HepG2 (cell line): Measurements from ENCODE around the gene ZNF207. TPM values are rescaled to one million over a fixed set of nuclear protein-coding genes. Genes with fewer than 3 reads are reported as not detected.

Experiments
- ATAC-seq: fragments of 200-7000 bp; cut with Tn5 transposase; 3 replicates; pipeline ENCODE4 v1.9.1; 2020; ENCODE audit warnings: mild to moderate bottlenecking, moderate library complexity
- BruUV-seq: library from RNA; stranded (reverse); fragments of 400-500 nt; replicated peaks from 2 replicates; lab custom pipeline; 2021; lab: Mats Ljungman, UMichigan
- CTCF ChIA-PET: fragments of 300-600 bp; formaldehyde crosslinking; extraction: SDS; loops from one replicate; lab custom pipeline; 2021; ENCODE audit warnings: low total read pairs, inconsistent platforms, low intra/inter-chr PET ratio; lab: Yijun Ruan, JAX
- POLR2A ChIA-PET: fragments of 350-600 bp; sonication (Branson Sonifier 250); formaldehyde crosslinking; loops from one replicate; lab custom pipeline; 2020; ENCODE audit warnings: antibody characterized with exemption, inconsistent platforms; lab: Yijun Ruan, JAX
- DNase-seq: peaks from one replicate; pipeline ENCODE4 v3.0.0-alpha.2; 2015; ENCODE audit warnings: low spot score
- FAIRE-seq: peaks from 3 replicates; lab custom pipeline; 2011; peaks lifted over from hg19 to GRCh38; lab: Jason Lieb, UNC
- H2AFZ ChIP-seq: one replicate; pipeline ENCODE4 v1.6.1; 2011; ENCODE audit warnings: low read length, inconsistent platforms
- H3K27ac ChIP-seq: fragments of 300-600 bp; 3 replicates; pipeline ENCODE4 v1.8.0; 2011; ENCODE audit warnings: mixed run types, mild to moderate bottlenecking, mixed read lengths, low read length, inconsistent platforms; ENCODE audit not compliant: insufficient read depth; ENCODE audit errors: extremely low read length
- H3K27me3 ChIP-seq, 2 experiments: fragments of 200-600 bp in 1 of 2; 2 replicates in 1 of 2; 3 replicates in 1 of 2; pipeline versions ENCODE4 v1.6.0 to v1.8.0; 2011; ENCODE audit warnings: low read length in 2 of 2, mild to moderate bottlenecking in 2 of 2, moderate library complexity in 2 of 2, inconsistent platforms in 1 of 2; ENCODE audit not compliant: insufficient read depth in 2 of 2, control insufficient read depth in 1 of 2
- H3K36me3 ChIP-seq, 2 experiments: fragments of 200-600 bp in 1 of 2; replicated peaks in 1 of 2; 2 replicates in 1 of 2; 3 replicates in 1 of 2; pipeline versions ENCODE4 v1.5.1 to v1.8.0; 2011; ENCODE audit warnings: low read length in 2 of 2, inconsistent platforms in 1 of 2; ENCODE audit not compliant: insufficient read depth in 2 of 2, control insufficient read depth in 1 of 2
- H3K4me1 ChIP-seq: 2 replicates; pipeline ENCODE4 v1.5.1; 2012; ENCODE audit warnings: low read length, inconsistent platforms; ENCODE audit not compliant: insufficient read depth
- H3K4me2 ChIP-seq: 2 replicates; pipeline ENCODE4 v1.6.0; 2011; ENCODE audit warnings: low read depth, low read length, inconsistent platforms
- H3K4me3 ChIP-seq, 3 experiments: fragments of 200-600 bp in 1 of 3; sonication (generic), shearing (Covaris generic) in 1 of 3; replicated peaks in 1 of 3; 2 replicates each; pipeline ENCODE4 v1.5.1; 2011 to 2016; ENCODE audit warnings: low read length in 3 of 3, inconsistent platforms in 2 of 3, low read depth in 2 of 3, mild to moderate bottlenecking in 2 of 3, control low read depth in 1 of 3, mixed read lengths in 1 of 3; ENCODE audit not compliant: insufficient read depth in 1 of 3
- H3K79me2 ChIP-seq: one replicate; pipeline ENCODE4 v1.6.1; 2011; ENCODE audit warnings: low read length, inconsistent platforms; ENCODE audit not compliant: insufficient read depth
- H3K9ac ChIP-seq: 2 replicates; pipeline ENCODE4 v1.6.0; 2011; ENCODE audit warnings: mild to moderate bottlenecking, low read depth, low read length, inconsistent platforms; ENCODE audit not compliant: insufficient read depth
- H3K9me3 ChIP-seq: 2 replicates; pipeline ENCODE4 v1.5.1; 2012; ENCODE audit warnings: mild to moderate bottlenecking, low read length
- H4K20me1 ChIP-seq: 2 replicates; pipeline ENCODE4 v1.6.0; 2011; ENCODE audit warnings: inconsistent platforms, mild to moderate bottlenecking, low read length, moderate library complexity; ENCODE audit not compliant: insufficient read depth
- AHR ChIP-seq: IDR thresholded peaks from 2 replicates; pipeline ENCODE4 v1.6.1; 2018; ENCODE audit warnings: missing genetic modification reagents, missing compliant biosample characterization
- FIP1L1 ChIP-seq: fragments of 200-400 bp; formaldehyde crosslinking; IDR thresholded peaks from 2 replicates; pipeline ENCODE4 v1.6.1; 2018; ENCODE audit warnings: low read depth, mild to moderate bottlenecking, low read length, moderate library complexity, borderline replicate concordance; ENCODE audit not compliant: insufficient read depth
- FOXK1 ChIP-seq: sonication (generic); formaldehyde crosslinking; IDR thresholded peaks from 2 replicates; pipeline ENCODE4 v1.4.0; 2020; ENCODE audit warnings: low read depth, missing genetic modification reagents, borderline replicate concordance
- HCFC1 ChIP-seq: fragments of 150-350 bp; IDR thresholded peaks from 2 replicates; pipeline ENCODE4 v1.6.1; 2014; ENCODE audit warnings: low read depth, low read length
- HNRNPH1 ChIP-seq: fragments of 200-400 bp; formaldehyde crosslinking; optimal IDR thresholded peaks from 2 replicates; pipeline ENCODE3; 2017; ENCODE audit warnings: mild to moderate bottlenecking, low read depth, low read length
- KAT2B ChIP-seq: fragments of 150-350 bp; IDR thresholded peaks from 2 replicates; pipeline ENCODE4 v1.6.1; 2014; ENCODE audit warnings: low read depth, low read length, borderline replicate concordance
- KDM3A ChIP-seq: IDR thresholded peaks from 2 replicates; pipeline ENCODE4 v1.6.1; 2018; ENCODE audit warnings: low read depth, missing compliant biosample characterization
- MBD4 ChIP-seq: IDR thresholded peaks from 2 replicates; pipeline ENCODE4 v1.6.1; 2012; ENCODE audit warnings: low read length, inconsistent platforms, borderline replicate concordance
- NR3C1 ChIP-seq: sonication (generic); formaldehyde crosslinking; IDR thresholded peaks from 2 replicates; pipeline ENCODE4 v1.4.0; 2020; ENCODE audit warnings: missing genetic modification reagents
- POLR2AphosphoS5 ChIP-seq: IDR thresholded peaks from 2 replicates; pipeline ENCODE4 v1.6.1; 2012; ENCODE audit warnings: low read depth, low read length
- RAD51 ChIP-seq: fragments of 450-650 bp; IDR thresholded peaks from 2 replicates; pipeline ENCODE4 v1.6.1; 2016; ENCODE audit warnings: borderline replicate concordance
- SIN3A ChIP-seq: IDR thresholded peaks from 2 replicates; pipeline ENCODE4 v1.6.1; 2011; ENCODE audit warnings: low read depth, mild to moderate bottlenecking, control low read depth, low read length, borderline replicate concordance
- SMARCC2 ChIP-seq: fragments of 450-650 bp; IDR thresholded peaks from 2 replicates; pipeline ENCODE4 v1.6.1; 2017; ENCODE audit warnings: antibody characterized with exemption, mild to moderate bottlenecking
- TGIF2 ChIP-seq: IDR thresholded peaks from 2 replicates; pipeline ENCODE4 v1.6.1; 2016; ENCODE audit warnings: control low read depth, missing compliant biosample characterization
- THYN1 ChIP-seq: sonication (generic); formaldehyde crosslinking; IDR thresholded peaks from 2 replicates; pipeline ENCODE4 v1.8.1; 2023; ENCODE audit warnings: low read depth, mild to moderate bottlenecking, moderate library complexity, missing genetic modification reagents, borderline replicate concordance
- ZC3H13 ChIP-seq: sonication (generic); formaldehyde crosslinking; IDR thresholded peaks from 2 replicates; pipeline ENCODE4 v1.8.1; 2023; ENCODE audit warnings: mild to moderate bottlenecking, missing genetic modification reagents, moderate library complexity
- ZNF451 ChIP-seq: sonication (generic); formaldehyde crosslinking; IDR thresholded peaks from 2 replicates; pipeline ENCODE4 v1.5.0; 2020; ENCODE audit warnings: mild to moderate bottlenecking, missing genetic modification reagents
- WGBS: methylation state at CpG from one replicate; pipeline ENCODE4 v1.1.6; 2017; ENCODE audit warnings: low lambda C conversion rate; 5-methylcytosine and 5-hydroxymethylcytosine counted together
- in situ Hi-C: cut with HindIII; loops from 2 replicates; pipeline ENCODE4 v1.10.0; 2017; ENCODE audit warnings: low pct_unique_long_range_greater_than_20kb; ENCODE audit not compliant: extremely low pct_ligation_motif_present
- intact Hi-C: fragments of 100-400 bp; cut with micrococcal nuclease; formaldehyde crosslinking; loops from one replicate; pipeline ENCODE4 v1.10.0; 2022; ENCODE audit not compliant: unreplicated experiment
- polyA plus RNA-seq, 8 experiments: library from polyadenylated mRNA; depleted of rRNA in 3 of 8; stranded (reverse) in 7 of 8; unstranded in 1 of 8; fragments of >200 nt; fragmentation: Illumina TruSeq in 4 of 8; extraction: Trizol in 4 of 8; gene quantifications; 2 replicates each; pipeline versions ENCODE4 v1.2.1 to v1.2.3, GENCODE V29; 2011 to 2016; ENCODE audit warnings: low read depth in 4 of 8, missing spikeins in 1 of 8, mixed read lengths in 1 of 8; ENCODE audit not compliant: insufficient read depth in 1 of 8
- total RNA-seq, 5 experiments: library from RNA; depleted of rRNA; stranded (reverse); fragments of >200 nt; fragmentation: Illumina TruSeq; extraction: Trizol; gene quantifications; 2 replicates each; pipeline ENCODE4 v1.2.3, GENCODE V29; 2016; ENCODE audit warnings: low read depth in 1 of 5
- TF ChIP-seq, protein P1 (sequence below): sonication (generic); formaldehyde crosslinking; IDR thresholded peaks from 2 replicates; pipeline ENCODE4 v1.5.0; 2020; ENCODE audit warnings: mild to moderate bottlenecking, missing genetic modification reagents, moderate library complexity
- TF ChIP-seq, protein P2 (sequence below), 2 experiments: sonication (generic) in 1 of 2; formaldehyde crosslinking in 1 of 2; IDR thresholded peaks; 2 replicates each; pipeline versions ENCODE4 v1.4.0 to v1.6.1; 2016 to 2020; ENCODE audit warnings: borderline replicate concordance in 1 of 2, low read depth in 1 of 2, mild to moderate bottlenecking in 1 of 2, missing genetic modification reagents in 1 of 2

The ZNF207 gene
- total and polyA plus RNA-seq, 2 of the 13 experiments (the other 11 are each of a cell fraction or from before 2014, with no cell fraction given), result 150 to 164 TPM

DNA sequence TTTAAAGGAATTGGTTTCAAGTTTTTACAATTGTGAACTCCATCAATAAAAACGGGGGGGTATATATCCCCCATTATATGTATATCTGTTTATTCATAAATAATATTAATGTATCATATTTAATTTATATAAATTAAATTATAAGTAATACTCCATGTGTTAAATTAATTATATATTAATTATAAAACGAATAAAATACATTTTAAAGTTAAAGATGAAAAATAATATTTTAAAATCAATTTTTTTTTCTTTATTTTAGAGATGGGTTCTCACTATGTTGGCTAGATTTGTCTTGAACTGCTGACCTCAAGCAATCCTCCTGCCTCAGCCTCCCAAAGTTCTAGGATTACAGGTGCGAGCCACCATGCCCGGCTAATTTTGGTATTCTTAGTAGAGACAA, 76.9 kb downstream of the ZNF207 start:
- peaks cover 5% of the 10 kb centered on the region; the same call in 1 of the 2 replicates for H3K4me1 ChIP-seq
- 50% methylated on average over 4 of the region's 4 CpGs for WGBS
- BruUV-seq, result no TSS peak
- POLR2A ChIA-PET, result no interaction called here
- FAIRE-seq, result no peak
- TF ChIP-seq TGIF2, result no peak
- TF ChIP-seq KAT2B, result no peak
- TF ChIP-seq ZNF451 (CRISPR knock-in tag), result no peak
- TF ChIP-seq SIN3A, result no peak
- TF ChIP-seq FIP1L1, result no peak
- no peak for TF ChIP-seq POLR2AphosphoS5
- no peak for TF ChIP-seq KDM3A
- no peak for TF ChIP-seq ZC3H13 (CRISPR knock-in tag)
- TF ChIP-seq HCFC1, result no peak
- no peak for TF ChIP-seq FOXK1 (CRISPR knock-in tag)
- no peak for TF ChIP-seq RAD51
- TF ChIP-seq, protein P1, sequence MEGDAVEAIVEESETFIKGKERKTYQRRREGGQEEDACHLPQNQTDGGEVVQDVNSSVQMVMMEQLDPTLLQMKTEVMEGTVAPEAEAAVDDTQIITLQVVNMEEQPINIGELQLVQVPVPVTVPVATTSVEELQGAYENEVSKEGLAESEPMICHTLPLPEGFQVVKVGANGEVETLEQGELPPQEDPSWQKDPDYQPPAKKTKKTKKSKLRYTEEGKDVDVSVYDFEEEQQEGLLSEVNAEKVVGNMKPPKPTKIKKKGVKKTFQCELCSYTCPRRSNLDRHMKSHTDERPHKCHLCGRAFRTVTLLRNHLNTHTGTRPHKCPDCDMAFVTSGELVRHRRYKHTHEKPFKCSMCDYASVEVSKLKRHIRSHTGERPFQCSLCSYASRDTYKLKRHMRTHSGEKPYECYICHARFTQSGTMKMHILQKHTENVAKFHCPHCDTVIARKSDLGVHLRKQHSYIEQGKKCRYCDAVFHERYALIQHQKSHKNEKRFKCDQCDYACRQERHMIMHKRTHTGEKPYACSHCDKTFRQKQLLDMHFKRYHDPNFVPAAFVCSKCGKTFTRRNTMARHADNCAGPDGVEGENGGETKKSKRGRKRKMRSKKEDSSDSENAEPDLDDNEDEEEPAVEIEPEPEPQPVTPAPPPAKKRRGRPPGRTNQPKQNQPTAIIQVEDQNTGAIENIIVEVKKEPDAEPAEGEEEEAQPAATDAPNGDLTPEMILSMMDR (CRISPR knock-in tag), result no peak
- no peak for TF ChIP-seq AHR (CRISPR knock-in tag)
- no peak for TF ChIP-seq THYN1 (CRISPR knock-in tag)
- no peak for TF ChIP-seq HNRNPH1
- TF ChIP-seq MBD4, result no peak
- TF ChIP-seq, protein P2, sequence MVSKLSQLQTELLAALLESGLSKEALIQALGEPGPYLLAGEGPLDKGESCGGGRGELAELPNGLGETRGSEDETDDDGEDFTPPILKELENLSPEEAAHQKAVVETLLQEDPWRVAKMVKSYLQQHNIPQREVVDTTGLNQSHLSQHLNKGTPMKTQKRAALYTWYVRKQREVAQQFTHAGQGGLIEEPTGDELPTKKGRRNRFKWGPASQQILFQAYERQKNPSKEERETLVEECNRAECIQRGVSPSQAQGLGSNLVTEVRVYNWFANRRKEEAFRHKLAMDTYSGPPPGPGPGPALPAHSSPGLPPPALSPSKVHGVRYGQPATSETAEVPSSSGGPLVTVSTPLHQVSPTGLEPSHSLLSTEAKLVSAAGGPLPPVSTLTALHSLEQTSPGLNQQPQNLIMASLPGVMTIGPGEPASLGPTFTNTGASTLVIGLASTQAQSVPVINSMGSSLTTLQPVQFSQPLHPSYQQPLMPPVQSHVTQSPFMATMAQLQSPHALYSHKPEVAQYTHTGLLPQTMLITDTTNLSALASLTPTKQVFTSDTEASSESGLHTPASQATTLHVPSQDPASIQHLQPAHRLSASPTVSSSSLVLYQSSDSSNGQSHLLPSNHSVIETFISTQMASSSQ (IDR thresholded peaks at IDR 0.05; ENCODE audit: low read depth), result no peak
- TF ChIP-seq, protein P2 (CRISPR knock-in tag; IDR thresholded peaks at IDR 0.05; ENCODE audit: borderline replicate concordance), result no peak
- TF ChIP-seq SMARCC2, result no peak
- no peak for TF ChIP-seq NR3C1
- no peak overlapping the region for H2AFZ ChIP-seq
- H3K4me2 ChIP-seq, result no peak overlapping the region
- H3K9ac ChIP-seq, result no peak overlapping the region
- H3K36me3 ChIP-seq, result no peaks in the 10 kb centered on the region
- H3K79me2 ChIP-seq, result no peaks in the 10 kb centered on the region
- no peaks in the 10 kb centered on the region for H4K20me1 ChIP-seq
- peaks cover 17% of the 10 kb centered on the region for H3K9me3 ChIP-seq
- H3K4me3 ChIP-seq, result no peak overlapping the region
- intact Hi-C loops, result no loop called here
- DNase-seq, result no peak
- no peak for ATAC-seq
- H3K27ac ChIP-seq, result no peak overlapping the region
- CTCF ChIA-PET, result no interaction called here
- in situ Hi-C loops, result no loop called here
- H3K27me3 ChIP-seq, result no peaks in the 10 kb centered on the region
